ENCODE data around the gene DTX3.
"Not testable (repeated sequence)": the region's sequence is repeated elsewhere in the genome, so short reads cannot be mapped to it uniquely, and the experiment has no call there.

Gene DTX3, protein sequence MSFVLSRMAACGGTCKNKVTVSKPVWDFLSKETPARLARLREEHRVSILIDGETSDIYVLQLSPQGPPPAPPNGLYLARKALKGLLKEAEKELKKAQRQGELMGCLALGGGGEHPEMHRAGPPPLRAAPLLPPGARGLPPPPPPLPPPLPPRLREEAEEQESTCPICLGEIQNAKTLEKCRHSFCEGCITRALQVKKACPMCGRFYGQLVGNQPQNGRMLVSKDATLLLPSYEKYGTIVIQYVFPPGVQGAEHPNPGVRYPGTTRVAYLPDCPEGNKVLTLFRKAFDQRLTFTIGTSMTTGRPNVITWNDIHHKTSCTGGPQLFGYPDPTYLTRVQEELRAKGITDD

GRCh38 chr12:57604454-57604991 is at the start of gene DTX3:
DTX3 (plus strand) TSS chr12:57604824; CDS start chr12:57606518, 1,694 bp downstream.
- DNase-seq: peak in 1 of 2 experiments; percentile 25

DNA sequence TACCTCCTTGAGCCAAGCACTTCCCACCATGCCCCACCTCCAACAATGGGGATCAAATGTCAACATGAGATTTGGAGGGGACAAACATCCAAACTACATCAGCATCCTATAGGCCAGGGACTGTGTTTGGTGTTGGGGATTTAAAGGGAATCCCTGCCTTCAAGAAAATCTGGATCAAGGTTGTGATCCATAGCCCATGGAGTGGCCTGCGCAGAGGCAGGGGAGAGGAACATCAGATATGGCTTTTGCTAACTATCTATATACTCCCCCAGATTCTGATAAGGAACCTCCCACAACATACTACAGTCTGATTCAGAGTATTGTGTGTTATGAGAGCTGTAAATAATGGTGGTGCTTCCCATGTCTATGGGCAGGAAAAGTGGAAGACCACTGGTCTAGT is 49.7 kb upstream of the DTX3 start:
- DNase-seq: no peak

- DNase-seq: no peak
Measured at GRCh38 chr12:57558864-57559263, 45.8 kb upstream of the DTX3 start.

GRCh38 chr12:57560516-57560915 is 44.1 kb upstream of the DTX3 start:
- no peak for DNase-seq

DNA sequence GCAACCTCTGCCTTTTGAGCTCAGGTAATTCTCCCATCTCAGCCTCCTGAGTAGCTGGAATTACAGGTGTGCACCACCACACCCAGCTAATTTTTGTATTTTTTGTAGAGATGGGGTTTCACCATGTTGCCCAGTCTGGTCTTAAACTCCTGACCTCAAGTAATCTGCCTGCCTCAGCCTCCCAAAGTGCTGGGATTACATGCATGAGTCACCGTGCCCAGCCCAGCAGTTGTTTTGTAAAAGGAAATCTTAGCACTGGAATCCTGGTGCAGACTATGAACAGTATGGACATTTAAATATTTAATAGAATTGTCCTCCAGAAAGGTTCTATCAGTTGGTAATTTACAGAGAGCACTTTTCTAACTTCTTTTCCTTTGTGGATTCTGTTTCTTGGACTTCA is 43.5 kb upstream of the DTX3 start:
- not testable (repeated sequence) for DNase-seq

- no peak for DNase-seq
Measured at GRCh38 chr12:57563358-57563757, 41.3 kb upstream of the DTX3 start.

GRCh38 chr12:57564178-57564740 is 40.4 kb upstream of the DTX3 start:
- DNase-seq: no peak

- no peak for DNase-seq
Measured at GRCh38 chr12:57568838-57569237, 35.8 kb upstream of the DTX3 start.

GRCh38 chr12:57569858-57570257 is 34.8 kb upstream of the DTX3 start:
- no peak for DNase-seq

GRCh38 chr12:57570438-57570837 is 34.2 kb upstream of the DTX3 start:
- DNase-seq: not testable (repeated sequence)

DNA sequence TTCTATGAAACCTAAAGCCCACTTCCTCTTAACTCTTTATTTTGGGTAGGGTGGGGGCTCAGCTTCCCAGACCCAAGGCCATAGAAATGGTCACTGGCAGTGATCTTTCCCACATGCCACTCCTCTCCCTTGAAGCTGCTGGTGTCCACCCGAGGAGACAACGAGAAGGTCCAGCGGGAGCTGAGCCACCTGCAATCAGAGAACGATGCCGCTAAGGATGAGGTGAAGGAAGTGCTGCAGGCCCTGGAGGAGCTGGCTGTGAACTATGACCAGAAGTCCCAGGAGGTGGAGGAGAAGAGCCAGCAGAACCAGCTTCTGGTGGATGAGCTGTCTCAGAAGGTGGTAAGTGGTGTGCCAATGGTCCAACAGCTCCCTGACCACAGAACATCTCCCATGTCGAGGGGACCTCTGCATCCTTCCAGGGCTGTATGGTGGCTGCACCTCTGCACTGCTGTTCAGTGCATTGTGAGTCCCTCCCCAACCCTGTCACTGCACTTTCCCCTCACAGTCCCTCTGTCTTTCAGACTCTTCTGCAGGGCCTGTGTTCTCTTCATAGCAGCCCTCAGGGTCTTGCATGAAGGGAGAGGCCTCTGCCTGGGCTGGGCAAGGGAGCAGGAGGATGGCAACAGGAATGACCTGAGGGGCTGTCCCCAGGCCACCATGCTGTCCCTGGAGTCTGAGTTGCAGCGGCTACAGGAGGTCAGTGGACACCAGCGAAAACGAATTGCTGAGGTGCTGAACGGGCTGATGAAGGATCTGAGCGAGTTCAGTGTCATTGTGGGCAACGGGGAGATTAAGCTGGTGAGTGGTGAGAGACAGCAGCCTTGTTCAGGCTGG is 32.5 kb upstream of the DTX3 start:
- DNase-seq: no peak

DNA sequence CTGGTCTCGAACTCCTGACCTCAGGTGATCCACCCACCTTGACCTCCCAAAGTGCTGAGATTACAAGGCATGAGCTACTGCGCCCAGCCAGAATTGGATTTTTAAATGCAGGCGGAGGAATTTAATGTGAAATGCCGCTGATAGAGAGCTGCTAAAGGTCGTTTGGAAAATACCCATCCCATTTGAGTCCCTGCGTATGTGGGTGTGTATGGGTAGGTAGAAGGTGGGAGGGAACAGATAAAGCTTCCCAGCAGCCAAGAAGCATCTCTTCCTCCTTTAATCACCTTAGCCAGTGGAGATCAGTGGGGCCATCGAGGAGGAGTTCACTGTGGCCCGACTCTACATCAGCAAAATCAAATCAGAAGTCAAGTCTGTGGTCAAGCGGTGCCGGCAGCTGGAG is 29.8 kb upstream of the DTX3 start:
- DNase-seq: no peak

GRCh38 chr12:57575771-57576612 is 28.6 kb upstream of the DTX3 start:
- DNase-seq: no peak

GRCh38 chr12:57576613-57577160 is 27.9 kb upstream of the DTX3 start:
- DNase-seq: no peak

DNA sequence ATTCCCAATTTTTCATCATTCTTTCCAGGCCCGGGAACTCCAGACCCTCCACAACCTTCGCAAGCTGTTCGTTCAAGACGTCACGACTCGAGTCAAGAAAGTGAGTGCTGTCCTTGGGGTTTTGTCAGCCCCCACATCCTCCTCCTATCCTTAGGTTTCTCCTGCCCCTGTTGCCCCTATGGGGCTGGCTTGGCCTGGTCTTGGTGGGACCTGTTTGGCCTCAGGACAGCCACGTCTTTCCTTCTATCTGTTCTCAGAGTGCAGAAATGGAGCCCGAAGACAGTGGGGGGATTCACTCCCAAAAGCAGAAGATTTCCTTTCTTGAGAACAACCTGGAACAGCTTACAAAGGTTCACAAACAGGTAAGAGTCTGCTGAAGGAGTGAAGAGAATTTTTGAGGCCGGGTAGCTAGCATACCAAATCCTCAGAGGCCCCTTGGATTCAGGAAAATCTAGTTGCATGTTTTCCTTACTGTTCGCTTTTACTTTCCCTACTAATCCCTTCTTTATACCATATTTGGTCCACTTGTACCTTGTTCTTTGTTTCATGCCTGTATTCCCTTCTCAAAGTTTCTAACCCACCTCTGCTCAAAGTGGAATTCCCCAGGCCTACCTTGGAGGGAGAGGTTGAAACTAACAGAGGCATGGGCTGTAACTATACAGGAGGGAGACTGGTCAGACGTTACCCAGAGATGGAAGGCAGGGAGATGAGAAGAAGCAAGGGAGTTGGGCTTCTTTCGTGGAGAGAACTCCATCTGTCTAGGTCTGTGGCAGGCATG is 26.5 kb upstream of the DTX3 start:
- no peak for DNase-seq

- no peak for DNase-seq
Measured at GRCh38 chr12:57579011-57579410, 25.6 kb upstream of the DTX3 start.

DNA sequence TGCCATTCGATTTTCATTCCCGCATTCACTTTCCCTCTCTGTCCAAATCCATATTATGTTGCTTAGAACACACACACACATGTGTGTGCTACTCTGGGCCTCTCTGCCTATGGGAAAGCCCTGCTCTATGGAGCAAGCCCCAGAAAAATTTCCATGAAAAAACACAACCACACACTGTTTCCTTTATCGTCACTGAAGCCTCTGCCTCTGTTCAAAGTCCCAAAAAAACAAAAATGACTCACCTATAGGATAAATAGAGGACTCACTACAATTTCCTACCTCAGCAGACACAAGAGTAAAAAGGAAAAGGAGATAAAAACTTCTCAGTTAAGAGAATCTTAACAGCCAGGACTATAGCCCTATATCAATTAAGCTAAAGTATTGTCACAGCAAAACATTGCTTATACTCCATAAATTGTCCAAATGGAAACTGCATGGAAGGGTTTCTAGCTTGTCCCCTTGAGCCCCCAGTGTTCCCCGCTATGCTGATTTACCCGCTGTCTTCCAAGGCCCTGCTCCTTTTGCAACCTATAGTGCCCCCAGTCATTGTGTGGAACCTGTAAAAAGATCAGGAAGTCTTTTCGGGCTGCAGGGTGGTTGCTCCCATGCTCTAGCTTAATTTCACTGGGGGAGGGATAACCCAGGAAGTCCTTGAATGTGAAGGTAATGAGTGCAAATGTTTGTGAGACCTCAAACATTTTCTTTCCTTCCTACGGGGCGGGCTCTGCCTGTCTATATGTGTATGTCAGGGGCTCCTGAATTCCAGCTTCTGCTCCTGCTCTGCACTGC is 24.8 kb upstream of the DTX3 start:
- DNase-seq: no peak

DNA sequence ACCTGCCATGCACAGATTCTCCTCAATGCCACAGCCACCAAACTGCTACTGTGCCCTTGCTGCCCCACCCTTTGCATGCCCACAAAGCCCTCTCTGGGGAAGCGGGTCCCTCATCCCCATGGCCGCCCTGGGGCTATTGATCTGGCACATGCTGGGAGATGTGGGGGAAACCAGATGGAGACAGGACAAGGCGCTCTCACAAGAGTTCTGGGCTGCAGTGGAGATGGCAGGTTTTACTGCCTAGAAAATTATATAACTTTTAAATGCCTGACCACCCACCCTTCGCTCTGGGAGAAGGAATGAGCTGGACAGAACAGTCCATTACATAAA is 24.2 kb upstream of the DTX3 start:
- DNase-seq: no peak

DNA sequence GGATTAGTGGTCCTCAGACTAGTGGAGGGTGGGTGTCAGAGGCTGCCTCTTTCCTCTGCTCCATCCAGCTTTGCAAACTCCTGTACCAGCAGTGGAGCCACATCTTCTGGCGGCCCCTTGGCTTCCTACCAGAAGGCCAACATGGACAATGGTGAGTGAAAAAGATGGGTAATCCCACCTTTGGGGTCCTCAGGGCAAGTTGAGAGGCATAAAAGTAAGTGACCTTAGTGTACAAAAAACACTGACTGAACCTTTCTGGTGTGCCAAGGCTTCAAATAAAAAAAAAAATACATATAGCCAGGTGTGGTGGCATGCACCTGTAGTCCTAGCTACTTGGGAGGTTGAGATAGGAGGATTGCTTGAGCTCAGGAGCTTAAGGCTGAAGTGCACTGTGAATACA is 22.8 kb upstream of the DTX3 start:
- no peak for DNase-seq

DNA sequence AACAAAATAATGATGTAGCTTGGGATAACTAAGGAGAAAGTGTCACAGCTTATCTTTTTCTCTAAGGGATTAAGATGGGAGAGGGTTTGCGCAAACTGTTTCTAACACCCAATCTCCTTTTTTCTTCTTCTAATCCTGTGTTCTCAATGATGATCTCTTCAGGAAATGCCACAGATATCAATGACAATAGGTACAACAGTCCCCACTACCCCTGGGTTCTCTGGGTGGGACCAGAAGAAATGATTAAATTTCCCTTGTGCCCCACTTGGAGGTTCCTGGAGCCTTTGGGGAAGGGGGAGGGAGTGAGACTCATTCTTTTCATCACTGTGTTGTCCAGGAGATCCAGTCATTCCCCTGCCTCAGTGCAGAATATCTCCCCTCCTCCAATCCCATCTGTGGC is 22.2 kb upstream of the DTX3 start:
- no peak for DNase-seq
